ENCODE measurements around the gene SOSTDC1.

DNA sequence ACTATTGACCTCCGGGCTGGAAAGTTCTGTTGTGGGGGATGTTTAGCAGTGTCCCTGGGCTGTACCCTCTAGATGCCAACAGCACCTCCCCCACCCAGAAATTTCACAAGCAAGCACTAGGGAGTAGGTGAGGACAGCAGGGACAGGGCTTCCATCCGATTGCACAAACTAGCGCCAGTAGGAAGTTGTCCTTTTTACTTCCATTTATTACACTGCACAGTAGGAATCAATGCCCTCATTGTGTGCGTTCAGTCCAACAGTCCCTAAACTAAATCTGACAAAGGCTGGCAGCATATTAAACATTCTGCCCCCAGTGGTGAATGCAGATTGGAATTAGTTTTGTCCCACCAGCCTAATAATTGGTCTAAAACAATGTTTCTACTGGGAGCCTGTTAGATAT is 6.4 kb upstream of the SOSTDC1 start:
- TF ChIP-seq EP300 (IDR thresholded peaks at IDR 0.05; ENCODE audit: low read depth) = no peak
- TF ChIP-seq POLR2A (IDR thresholded peaks at IDR 0.05) = no peak
- TF ChIP-seq, protein P1, sequence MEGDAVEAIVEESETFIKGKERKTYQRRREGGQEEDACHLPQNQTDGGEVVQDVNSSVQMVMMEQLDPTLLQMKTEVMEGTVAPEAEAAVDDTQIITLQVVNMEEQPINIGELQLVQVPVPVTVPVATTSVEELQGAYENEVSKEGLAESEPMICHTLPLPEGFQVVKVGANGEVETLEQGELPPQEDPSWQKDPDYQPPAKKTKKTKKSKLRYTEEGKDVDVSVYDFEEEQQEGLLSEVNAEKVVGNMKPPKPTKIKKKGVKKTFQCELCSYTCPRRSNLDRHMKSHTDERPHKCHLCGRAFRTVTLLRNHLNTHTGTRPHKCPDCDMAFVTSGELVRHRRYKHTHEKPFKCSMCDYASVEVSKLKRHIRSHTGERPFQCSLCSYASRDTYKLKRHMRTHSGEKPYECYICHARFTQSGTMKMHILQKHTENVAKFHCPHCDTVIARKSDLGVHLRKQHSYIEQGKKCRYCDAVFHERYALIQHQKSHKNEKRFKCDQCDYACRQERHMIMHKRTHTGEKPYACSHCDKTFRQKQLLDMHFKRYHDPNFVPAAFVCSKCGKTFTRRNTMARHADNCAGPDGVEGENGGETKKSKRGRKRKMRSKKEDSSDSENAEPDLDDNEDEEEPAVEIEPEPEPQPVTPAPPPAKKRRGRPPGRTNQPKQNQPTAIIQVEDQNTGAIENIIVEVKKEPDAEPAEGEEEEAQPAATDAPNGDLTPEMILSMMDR (IDR thresholded peaks at IDR 0.05) = peak in 1 of 5 experiments; percentile 9

All from transverse colon (tissue), 3 donors.